Measurements from ENCODE around the gene MAGED1.

The MAGED1 gene, protein sequence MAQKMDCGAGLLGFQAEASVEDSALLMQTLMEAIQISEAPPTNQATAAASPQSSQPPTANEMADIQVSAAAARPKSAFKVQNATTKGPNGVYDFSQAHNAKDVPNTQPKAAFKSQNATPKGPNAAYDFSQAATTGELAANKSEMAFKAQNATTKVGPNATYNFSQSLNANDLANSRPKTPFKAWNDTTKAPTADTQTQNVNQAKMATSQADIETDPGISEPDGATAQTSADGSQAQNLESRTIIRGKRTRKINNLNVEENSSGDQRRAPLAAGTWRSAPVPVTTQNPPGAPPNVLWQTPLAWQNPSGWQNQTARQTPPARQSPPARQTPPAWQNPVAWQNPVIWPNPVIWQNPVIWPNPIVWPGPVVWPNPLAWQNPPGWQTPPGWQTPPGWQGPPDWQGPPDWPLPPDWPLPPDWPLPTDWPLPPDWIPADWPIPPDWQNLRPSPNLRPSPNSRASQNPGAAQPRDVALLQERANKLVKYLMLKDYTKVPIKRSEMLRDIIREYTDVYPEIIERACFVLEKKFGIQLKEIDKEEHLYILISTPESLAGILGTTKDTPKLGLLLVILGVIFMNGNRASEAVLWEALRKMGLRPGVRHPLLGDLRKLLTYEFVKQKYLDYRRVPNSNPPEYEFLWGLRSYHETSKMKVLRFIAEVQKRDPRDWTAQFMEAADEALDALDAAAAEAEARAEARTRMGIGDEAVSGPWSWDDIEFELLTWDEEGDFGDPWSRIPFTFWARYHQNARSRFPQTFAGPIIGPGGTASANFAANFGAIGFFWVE

DNA sequence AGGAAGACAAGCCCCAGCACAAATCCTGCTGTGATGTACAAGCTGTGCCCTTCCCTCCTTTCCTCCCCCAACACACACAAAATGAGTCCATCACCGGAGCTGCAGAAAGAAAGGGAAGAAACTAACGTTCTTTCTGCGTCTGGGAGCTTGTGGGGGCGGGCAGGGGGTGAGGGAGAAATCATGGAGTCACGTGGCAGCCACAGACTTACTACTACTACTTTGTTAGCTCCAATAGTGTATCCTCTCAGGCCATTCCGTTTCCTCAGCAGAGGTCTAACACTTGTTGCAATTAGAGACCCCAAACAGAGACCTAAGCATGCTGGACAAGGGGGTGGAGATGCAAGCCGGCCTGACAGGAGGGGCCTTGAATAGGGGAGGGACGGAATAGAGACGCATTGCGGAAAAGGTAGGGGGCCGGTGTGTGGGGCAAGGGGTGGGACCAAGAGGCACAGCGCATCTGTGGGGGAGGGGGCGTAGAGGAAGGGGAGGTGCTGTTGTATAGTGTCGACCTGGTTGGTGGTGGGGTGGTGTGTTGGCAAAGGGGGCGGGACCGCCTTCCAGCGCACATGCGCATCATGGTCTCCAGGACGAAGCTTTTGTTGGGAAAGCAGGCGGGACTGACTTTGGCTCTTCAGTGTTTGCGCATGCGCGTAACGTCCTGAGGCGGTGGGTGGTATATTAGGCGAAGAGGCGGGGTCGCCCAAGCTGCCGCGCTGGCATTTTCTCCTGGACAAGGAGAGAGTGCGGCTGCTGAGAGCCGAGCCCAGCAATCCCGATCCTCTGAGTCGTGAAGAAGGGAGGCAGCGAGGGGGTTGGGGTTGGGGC is at the start of gene MAGED1:
Gene MAGED1 (plus strand): TSS at position 703 of the 825 bp plus-strand sequence. CDS start 682 bp downstream, outside the sequence.
- peak; percentile 74 to 78 (median 77) for DNase-seq

DNA sequence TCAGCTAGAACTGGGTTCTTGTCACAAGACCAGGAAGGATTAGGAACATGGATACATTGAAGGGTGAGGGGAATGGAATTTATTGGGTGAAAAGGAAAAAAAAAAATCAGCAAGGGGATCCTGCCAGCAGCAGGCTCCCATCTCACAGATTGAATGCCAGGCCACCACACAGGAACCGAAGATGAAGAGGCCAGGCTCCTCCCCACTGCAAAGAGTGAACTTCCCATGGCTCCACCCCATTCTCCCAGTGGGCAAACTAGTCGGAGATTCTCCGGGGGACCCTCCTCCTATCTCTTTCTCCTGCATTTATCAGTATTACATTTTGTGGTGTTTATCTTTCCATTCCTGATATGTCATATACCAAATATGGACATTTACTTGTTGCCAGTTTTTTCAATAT is 46.0 kb upstream of the MAGED1 start:
- no peak for DNase-seq

DNA sequence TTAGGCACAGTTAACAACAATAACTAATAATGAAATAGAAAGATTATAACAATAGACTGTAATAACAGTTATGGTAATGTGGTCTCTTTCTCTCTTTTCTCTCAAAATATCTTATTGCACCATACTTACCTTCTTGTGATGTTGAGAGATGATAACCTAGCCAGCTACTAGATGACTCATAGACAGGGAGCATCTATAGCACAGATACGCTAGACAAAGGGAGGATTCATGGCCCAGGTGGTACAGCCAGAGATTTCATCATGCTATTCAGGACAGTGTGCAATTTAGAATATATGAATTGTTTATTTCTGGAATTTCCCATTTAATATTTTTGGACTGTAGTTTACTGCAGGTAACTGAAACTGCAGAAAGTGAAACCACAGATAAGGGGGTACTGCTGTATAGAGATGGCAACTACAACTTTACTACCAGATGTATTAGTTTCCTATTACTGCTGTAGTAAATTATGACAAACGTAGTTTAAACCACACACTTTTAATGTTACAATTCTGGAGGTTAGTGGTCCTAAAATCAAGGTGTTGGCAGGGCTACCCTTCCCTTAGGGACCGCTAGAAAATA is 41.8 kb upstream of the MAGED1 start:
- DNase-seq: no peak

DNA sequence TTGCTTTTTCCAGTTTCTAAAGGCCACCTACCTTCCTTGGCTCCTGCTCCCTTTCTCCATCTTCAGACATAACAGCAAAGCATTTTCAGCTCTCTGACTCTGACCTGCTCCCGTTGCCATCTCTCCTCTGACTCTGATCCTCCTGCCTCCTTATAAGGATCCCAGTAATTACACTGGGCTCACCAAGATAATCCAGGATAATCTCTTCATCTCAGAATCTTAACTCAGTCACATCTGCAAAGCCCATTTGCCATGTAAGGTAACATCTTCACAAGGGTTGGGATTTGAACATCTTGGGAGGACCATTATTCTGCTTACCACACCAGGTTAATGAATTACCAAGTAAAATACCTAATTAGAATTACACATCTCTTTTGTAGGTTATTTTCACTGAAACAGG is 41.3 kb upstream of the MAGED1 start:
- no peak for DNase-seq

- no peak for DNase-seq
Measured at GRCh38 chrX:51852621-51853020, 40.8 kb upstream of the MAGED1 start.

- no peak for DNase-seq
Measured at GRCh38 chrX:51853251-51853650, 40.2 kb upstream of the MAGED1 start.

- DNase-seq: no peak
Measured at GRCh38 chrX:51855698-51856097, 37.7 kb upstream of the MAGED1 start.

DNA sequence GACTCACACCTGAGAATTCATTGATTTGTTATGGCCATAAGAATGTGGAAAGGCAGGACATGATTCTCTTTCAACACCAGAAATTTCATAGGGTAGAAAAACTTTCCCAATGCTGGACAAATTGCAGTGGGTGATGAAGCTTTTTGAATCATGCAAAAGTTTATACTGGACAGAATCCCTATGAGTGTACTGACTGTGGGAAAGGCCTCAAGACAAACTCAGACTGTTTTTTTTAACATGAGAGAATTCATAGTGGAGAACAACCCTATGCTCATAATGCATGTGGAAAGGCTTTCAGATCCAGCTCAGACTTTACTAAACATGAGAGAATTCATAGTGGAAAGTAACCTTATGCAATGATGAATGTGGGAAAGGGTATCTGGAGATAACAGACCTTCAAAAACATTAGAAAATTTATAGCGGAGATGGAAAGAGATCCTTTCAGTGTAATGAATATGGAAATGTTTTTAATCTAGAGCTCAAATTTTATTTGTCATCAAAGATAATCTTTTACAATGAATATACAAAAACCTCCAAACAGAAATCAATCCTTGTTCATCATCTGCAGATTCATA is 36.2 kb upstream of the MAGED1 start:
- no peak for DNase-seq

DNA sequence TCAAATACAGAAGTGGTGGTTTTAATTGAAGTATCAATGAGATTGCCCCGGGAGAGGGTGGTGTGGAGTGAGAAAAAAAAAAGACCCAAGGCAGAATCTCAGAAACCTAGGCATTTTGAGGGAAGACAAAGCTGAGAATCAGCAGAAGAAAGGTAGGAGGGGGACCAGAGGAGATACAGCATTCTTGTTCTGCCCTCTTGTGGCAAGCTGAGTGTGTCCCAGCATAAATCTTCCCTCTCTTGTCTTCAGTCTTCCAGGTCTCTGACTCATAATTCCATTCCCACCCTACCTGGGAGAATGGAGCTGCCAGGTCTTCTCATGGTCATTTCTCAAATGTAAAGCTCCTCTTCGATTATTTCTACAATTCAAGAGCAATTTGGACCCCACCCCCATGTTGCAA is 32.7 kb upstream of the MAGED1 start:
- DNase-seq: peak in 2 of 3 donors; percentile 12 to 13

DNA sequence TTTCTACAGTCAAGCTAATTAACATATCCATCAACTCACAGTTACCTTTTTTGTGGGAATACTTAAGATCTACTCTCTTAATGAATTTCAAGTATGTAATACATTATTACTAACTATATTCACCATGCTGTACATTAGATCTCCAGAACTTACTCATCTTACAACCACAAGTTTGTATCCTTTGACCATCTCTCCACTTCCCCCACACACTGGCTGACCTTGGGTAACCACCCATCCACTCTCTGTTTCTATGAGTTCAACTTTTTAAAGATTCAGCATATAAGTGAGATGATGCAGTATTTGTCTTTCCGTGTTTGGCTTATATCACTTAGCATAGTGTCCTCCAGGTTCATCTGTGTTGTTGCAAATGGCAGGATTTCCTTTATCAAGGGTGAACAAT is 30.5 kb upstream of the MAGED1 start:
- DNase-seq: no peak

GRCh38 chrX:51866210-51866609 is 27.2 kb upstream of the MAGED1 start:
- no peak for DNase-seq

GRCh38 chrX:51867626-51868025 is 25.8 kb upstream of the MAGED1 start:
- DNase-seq: no peak

- DNase-seq: no peak
Measured at GRCh38 chrX:51870354-51870753, 23.1 kb upstream of the MAGED1 start.

DNA sequence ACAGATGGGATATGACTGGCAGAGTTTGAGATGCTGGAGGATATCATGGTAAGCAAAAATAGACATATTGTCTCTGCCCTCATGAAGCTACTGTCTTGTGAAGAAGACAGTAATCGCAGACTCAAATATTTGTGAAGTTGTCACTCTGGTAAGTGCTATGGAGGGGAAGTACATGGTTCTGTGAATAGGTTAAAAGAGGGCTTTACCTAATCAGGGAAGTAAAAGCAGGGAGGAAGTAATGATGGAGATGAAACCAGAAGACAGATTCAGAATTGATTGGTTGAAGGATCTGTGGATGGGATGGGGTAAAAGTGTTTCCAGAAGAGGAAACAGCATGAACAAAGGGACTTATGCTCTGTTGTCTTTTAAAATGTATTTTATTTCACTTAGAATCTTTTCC is 19.3 kb upstream of the MAGED1 start:
- DNase-seq: no peak

DNA sequence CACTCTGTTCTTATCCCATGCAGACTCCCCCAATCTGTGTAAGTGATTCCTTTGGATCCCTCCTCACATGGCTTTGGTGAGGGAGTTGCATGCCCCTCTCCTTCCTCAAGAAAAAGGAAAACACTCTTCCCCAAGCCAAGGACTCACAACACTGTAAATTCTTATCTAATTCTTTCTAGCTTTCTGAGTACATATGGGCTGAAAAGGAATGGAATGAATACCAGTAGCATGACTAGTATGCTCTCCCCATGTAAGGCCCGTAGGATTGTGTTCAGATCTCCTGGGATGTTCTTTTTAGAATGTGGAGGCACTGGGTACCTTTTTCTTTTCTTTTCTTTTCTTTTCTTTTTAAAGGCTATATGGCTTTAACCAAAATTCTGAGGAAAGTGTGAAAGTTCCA is 17.0 kb upstream of the MAGED1 start:
- DNase-seq: no peak

DNA sequence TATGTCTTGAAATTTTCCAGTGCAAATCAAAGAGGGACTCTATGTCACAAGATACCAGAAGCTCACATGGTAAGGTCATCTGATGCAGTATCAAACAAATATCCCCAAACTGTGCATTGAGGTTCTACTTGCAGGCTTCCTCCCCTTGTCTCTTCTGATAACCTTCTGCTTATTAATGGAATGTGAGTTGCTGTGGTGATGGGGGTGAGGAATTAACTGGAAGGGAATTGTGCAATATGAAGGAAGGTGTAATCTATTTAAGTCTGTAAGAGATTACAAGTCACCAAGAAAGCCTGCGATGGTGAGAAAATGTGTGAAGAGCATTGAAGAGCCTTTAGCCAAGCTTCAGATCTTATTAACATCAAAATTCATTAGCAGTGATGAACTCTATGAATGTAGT is 15.4 kb upstream of the MAGED1 start:
- no peak for DNase-seq

- DNase-seq: no peak
Measured at GRCh38 chrX:51889851-51890250, 3.6 kb upstream of the MAGED1 start.

- no peak for DNase-seq
Measured at GRCh38 chrX:51891245-51891644, 2.2 kb upstream of the MAGED1 start.

GRCh38 chrX:51891821-51892551 is 1.4 kb upstream of the MAGED1 start:
- no peak for DNase-seq

DNA sequence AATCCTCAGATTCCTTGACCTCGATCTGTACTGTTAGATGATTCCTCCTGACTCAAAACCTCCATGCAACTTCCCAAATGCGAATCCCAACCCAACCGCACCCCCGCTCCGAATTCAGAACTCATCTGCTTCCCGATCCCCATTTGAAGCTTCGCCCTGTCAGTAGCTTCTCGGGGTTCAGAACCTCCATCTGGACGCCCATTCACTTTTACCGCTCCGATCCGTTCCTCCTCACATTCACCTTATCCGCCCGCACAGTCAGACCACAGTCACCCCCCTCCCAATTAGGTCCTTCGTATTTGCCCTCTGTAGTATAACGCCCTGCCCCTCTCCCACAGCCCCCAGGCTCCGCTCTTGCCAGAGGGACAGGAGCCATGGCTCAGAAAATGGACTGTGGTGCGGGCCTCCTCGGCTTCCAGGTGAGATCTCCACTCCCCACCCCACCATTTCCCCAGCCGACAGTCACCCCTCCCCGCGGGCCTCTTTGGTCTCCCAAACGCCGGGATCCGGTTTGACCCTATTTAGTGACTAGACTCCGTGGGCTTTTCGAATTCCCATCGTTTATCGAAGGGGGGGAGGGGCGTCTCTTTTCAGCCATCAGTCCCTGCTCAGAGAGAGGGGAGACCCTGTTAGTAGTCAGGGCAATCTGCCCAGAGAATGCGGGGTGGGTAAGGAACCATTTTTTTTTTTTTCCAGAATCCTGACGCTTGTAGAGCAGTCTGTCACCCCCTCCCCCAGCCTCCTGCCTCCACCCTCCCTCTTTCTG is 691 bp downstream of the MAGED1 start:
- peak in 1 of 3 donors; percentile 15 for DNase-seq

All from suppressor macrophage treated with lipopolysaccharide for 1 hour (primary cell).